EL (cell line): Measurements from ENCODE around the gene RUNX1.

ENCODE experiments used
- DNase-seq: peaks from one replicate; pipeline ENCODE4 v3.0.0-alpha.2; 2016

RUNX1 gene

GRCh38 chr21:34915364-34915841, 133.7 kb downstream of the RUNX1 start:
- peak; percentile 83 for DNase-seq

DNA sequence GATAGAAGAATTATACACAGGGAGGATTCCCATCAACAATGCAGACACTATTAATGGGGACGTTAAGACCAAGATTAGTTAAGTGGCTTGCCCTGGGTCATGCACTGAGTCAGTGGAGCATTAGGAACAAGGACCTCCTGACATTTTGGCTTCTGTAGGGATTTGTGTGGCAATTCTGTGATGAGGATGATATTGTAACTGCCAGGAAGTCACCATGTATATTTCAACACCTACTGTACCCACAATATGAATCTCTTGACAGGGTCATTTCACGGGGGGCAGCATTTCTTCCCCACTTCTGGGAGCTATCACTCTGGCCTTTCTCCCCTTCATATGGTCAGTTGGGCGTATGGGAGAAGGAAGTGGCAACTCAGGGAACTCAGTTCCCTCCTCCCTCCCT, 134.9 kb downstream of the RUNX1 start:
- no peak for DNase-seq

DNA sequence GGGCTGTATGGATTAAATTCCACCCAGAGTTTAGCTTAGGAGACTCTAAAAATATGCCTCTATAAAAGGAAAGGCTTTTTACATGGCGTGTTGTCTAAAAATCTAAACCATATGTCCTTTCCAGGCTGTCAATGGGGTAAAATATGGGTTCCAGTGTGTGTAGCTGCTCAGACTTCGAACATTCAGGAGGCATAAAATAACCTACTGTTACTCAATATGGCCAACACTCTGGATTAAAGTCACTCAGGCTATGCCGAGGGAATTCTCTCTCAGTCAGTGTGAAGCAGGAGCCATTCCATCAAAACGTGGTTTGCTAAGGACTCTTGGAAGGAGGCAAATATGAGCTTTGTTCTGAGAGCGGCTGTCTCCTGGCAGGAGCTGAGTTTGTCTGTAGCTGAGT, 135.3 kb downstream of the RUNX1 start:
- DNase-seq = no peak

GRCh38 chr21:34912022-34912945, 136.8 kb downstream of the RUNX1 start:
- peak; percentile 91 for DNase-seq

GRCh38 chr21:34911360-34911759, 137.7 kb downstream of the RUNX1 start:
- no peak for DNase-seq

- no peak for DNase-seq
These were observed 138.7 kb downstream of the RUNX1 start for GRCh38 chr21:34910396-34910795.

DNA sequence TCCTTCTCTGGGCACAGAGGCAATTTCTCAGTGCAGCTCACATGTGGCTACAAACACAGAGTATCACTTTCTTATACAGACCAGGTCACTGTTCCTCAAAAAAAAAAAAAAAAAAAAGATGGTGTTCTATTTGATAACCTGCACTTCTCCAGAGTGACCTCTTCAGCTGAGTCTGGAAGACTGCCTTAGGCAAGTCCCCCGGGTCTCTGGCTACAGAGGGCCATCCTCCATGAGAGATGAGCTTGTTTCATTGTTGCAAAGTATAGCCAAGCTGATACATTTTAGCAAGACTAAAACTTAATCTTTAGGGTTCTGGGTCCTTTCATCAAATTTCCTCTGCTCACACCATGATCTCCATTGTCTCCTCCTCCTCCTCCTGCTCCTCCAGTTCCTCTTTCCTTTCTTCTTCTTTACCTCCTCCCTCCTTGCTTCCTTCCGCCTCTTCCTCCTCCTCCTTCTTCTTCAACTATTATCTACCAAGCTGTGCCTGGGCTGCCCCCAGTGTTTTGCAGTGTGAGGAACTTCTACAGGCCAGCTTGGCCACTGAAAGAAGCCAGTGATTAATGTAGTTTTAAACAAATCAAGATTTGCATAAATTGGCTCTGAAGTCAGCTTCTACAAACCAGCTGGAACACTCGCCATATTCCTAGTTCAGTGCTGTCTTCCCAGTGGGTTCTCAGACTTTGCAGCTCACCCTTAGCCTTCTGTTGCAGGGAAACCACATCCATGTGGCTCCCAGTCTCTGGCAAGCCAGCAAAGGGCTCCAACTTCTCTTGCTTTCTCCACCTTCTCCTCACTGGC, 139.4 kb downstream of the RUNX1 start:
- no peak for DNase-seq

DNA sequence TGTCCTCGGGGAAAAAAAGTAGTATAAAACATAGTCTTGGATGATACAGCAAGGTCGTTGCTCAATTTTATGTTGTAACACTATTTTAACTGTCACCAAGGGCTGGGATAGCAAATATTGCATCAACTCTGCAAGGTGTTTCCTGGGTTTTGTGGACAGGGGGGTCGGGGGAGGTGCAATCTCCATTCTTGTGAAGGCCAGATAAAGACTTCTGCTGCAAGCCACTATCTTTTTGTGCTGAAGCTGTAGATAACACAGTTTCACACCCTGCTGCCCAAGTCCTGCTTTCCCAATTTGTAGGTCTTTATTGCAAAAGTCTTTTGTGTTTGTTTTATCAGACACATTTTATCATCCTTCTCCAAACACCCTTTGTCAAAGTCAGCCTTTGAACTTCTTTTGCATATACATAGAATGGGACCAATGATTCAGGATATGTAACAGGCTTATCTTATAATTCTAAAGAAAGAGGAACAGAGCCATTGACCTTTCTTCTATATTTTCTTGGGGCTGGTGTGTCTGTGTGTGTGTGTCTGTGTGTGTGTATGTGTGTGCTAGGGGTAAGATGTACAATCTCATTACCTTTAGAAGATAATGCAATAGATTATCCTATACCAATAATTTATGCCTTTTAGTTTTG, 140.6 kb downstream of the RUNX1 start:
- no peak for DNase-seq

DNA sequence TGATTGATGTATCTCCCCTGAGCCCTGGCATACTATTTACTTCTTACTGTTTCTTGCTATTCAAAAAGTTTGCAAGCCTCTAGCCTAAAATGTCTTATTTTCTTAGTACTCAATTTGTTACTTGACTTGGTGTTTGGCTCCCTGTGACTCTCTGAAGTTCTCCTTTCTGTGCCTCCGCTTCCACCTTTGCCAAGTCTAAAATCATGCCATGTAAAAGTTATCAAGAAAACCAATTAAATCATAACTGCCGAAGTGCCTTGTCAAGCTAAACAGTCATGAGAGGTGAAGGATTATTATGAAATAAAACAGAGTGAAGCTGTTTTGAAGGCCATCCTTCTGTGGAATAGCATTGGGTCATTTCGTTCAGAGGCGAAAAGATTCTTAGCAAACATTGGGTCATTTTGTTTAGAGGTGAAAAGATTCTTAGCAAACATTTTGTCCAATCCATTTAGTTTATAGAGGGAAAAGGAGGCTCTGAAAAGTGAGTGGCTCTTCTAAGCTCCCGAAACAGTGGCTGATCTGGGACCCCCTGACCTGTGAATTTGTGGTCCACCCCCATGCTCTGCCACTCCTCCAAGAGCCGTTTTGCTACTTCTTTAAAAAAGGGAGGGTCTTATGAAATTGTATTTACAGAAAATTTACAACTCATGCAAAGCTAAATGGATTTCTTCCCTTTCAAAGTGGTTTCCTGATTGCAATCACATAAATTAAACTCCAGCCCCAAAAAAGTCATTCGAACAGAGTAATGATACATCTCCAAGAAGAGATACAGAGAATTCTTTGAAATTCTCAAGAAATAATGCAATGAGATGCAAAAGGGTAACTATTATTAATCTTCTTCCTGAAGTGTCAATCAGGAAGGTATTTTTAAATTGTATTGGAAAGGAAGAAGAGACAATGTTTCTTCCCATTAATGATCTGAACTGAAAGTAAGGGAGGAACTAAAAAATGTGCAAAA, 141.4 kb downstream of the RUNX1 start:
- no peak for DNase-seq

GRCh38 chr21:34906401-34906800, 142.7 kb downstream of the RUNX1 start:
- DNase-seq = no peak

DNA sequence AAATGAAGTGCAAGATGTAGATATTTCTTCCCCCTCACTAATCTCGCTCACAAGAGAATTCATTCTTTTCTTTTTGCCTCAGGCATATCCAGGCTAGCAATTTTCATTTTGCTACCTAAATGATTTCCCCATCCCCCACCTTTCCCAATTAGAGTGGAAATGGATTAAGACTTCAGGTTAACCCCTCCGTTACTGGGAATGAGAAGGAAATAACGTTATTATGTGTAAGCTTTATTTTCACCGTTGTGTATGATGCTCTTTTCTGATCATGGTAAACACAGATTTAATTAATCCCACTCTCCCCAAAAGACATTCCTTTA, 143.9 kb downstream of the RUNX1 start:
- DNase-seq = no peak

GRCh38 chr21:34904526-34905217, 144.4 kb downstream of the RUNX1 start:
- DNase-seq = no peak

DNA sequence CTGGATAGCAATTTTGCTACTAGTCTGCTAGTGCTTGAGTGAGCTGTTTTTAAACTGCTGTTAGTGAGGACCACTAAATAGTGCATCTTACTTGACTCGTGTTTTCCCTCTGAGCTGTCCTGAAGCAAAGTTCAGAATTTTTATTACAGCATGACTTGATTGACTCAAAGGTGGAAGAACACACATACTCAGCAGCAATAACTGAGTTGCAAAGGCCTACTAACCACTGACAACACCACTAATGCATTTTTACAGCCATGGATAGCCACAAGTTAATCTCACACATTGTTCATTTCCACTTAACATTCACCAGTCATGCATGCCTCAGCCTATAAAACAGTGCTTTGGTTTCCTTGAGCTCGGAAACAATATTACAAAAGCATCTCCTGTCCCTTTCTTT, 148.7 kb downstream of the RUNX1 start:
- peak; percentile 31 for DNase-seq

- no peak for DNase-seq
These were observed 149.3 kb downstream of the RUNX1 start for GRCh38 chr21:34899760-34900159.

GRCh38 chr21:34899302-34899701, 149.8 kb downstream of the RUNX1 start:
- no peak for DNase-seq

DNA sequence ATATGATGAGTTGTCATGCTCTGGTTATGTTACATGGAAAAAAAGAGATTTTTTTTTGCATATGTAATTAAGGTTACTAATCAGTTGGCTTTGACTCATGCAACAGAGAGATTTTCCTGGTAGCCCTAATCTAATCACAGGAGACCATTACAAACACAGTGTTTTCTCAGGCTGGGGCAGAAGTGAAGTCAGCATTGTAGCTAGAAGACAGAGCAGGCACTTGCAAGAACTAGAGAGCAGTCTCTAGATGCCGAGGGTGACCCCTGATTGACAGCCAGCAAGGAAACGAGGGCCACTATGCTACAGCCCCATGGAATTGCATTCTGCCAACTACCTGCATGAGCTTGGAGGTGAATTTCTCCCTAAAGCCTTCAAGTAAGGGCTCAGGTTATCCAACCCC, 151.3 kb downstream of the RUNX1 start:
- no peak for DNase-seq

GRCh38 chr21:34894401-34894800, 154.7 kb downstream of the RUNX1 start:
- DNase-seq = no peak

- DNase-seq = peak; percentile 42
These were observed 156.9 kb downstream of the RUNX1 start for GRCh38 chr21:34892209-34892608.

GRCh38 chr21:34891613-34891943, 157.5 kb downstream of the RUNX1 start:
- DNase-seq = no peak

- DNase-seq = peak; percentile 58
These were observed 158.1 kb downstream of the RUNX1 start for GRCh38 chr21:34890724-34891612.

GRCh38 chr21:34890470-34890723, 158.7 kb downstream of the RUNX1 start:
- DNase-seq = no peak
